Nucleus accumbens (tissue), 56 donors: ENCODE measurements around the gene SMPX.

Source experiments
- DNase-seq, 56 donors: peaks; one replicate each; lab custom pipeline; 2025; lab: John Stamatoyannopoulos, UW

The SMPX gene

GRCh38 chrX:21659320-21659719 lies 98.6 kb downstream of the SMPX start:
- DNase-seq = no peak

GRCh38 chrX:21658746-21659145 lies 99.2 kb downstream of the SMPX start:
- DNase-seq = peak in 1 of 56 donors; percentile 0

GRCh38 chrX:21658152-21658737 lies 99.7 kb downstream of the SMPX start, which contains the start of gene KLHL34:
TSS of gene KLHL34 (minus strand) at chrX:21658330. CDS start at chrX:21657788, 542 bp downstream.
- no peak for DNase-seq

- no peak for DNase-seq
Measured at GRCh38 chrX:21657318-21658151, 100.4 kb downstream of the SMPX start.

- DNase-seq = no peak
Measured at GRCh38 chrX:21656587-21657317, 101.2 kb downstream of the SMPX start.
